Brain microvascular endothelial cell (primary cell): ENCODE results near the gene TTC7B.

Source experiments
- DNase-seq: peaks from one replicate; pipeline ENCODE4 v3.0.0-alpha.2; 2020
- H3K27ac ChIP-seq: fragments of 250-450 bp; sonication (Bioruptor Pico); 2 replicates; pipeline ENCODE4 v1.5.1; 2020; ENCODE audit warnings: mild to moderate bottlenecking, moderate library complexity
- H3K27me3 ChIP-seq: fragments of 250-450 bp; sonication (Bioruptor Pico); replicated peaks from 2 replicates; pipeline ENCODE4 v1.5.1; 2020; ENCODE audit warnings: mild to moderate bottlenecking
- H3K36me3 ChIP-seq: fragments of 250-450 bp; sonication (Bioruptor Pico); replicated peaks from 2 replicates; pipeline ENCODE4 v1.5.1; 2020; ENCODE audit warnings: mild to moderate bottlenecking
- H3K4me3 ChIP-seq: 2 replicates; pipeline ENCODE4 v1.5.1; 2011; ENCODE audit warnings: low read depth, mild to moderate bottlenecking, control low read depth, low read length, moderate library complexity
- CTCF ChIP-seq: IDR thresholded peaks from 2 replicates; pipeline ENCODE4 v1.5.1; 2011; ENCODE audit warnings: low read depth, mild to moderate bottlenecking, moderate library complexity, low read length, control low read depth, inconsistent platforms; ENCODE audit errors: missing control alignments
- in situ Hi-C: cut with HindIII; loops from 2 replicates; pipeline ENCODE4 v1.10.0; 2017; ENCODE audit warnings: low sequenced_read_pairs, low pct_ligation_motif_present

TTC7B gene

GRCh38 chr14:90587918-90588317, 228.3 kb downstream of the TTC7B start:
- Histone ChIP-seq H3K36me3 (no peaks in the 10 kb centered on the region), H3K27me3 (no peaks in the 10 kb centered on the region), H3K4me3 (no peak overlapping the region), H3K27ac (no peak overlapping the region)
- DNase-seq: no peak
- no peak for TF ChIP-seq CTCF
- in situ Hi-C loops: no loop called here

- Histone ChIP-seq H3K27ac (no peak overlapping the region), H3K27me3 (no peaks in the 10 kb centered on the region), H3K36me3 (no peaks in the 10 kb centered on the region), H3K4me3 (no peak overlapping the region)
- no peak for DNase-seq
- TF ChIP-seq CTCF: no peak
- in situ Hi-C loops: no loop called here
Measured at GRCh38 chr14:90587252-90587910, 228.8 kb downstream of the TTC7B start.

- in situ Hi-C loops: no loop called here
- Histone ChIP-seq H3K36me3 (no peaks in the 10 kb centered on the region), H3K27ac (no peak overlapping the region), H3K27me3 (no peaks in the 10 kb centered on the region), H3K4me3 (no peak overlapping the region)
- no peak for TF ChIP-seq CTCF
- DNase-seq: no peak
Measured at GRCh38 chr14:90585106-90585505, 231.1 kb downstream of the TTC7B start.

- Histone ChIP-seq H3K27ac (no peak overlapping the region), H3K36me3 (no peaks in the 10 kb centered on the region), H3K27me3 (no peaks in the 10 kb centered on the region), H3K4me3 (no peak overlapping the region)
- TF ChIP-seq CTCF: no peak
- no peak for DNase-seq
- in situ Hi-C loops: no loop called here
Measured at GRCh38 chr14:90583916-90584605, 232.2 kb downstream of the TTC7B start.

- H3K27ac ChIP-seq: no peak overlapping the region
- H3K27me3 ChIP-seq: no peaks in the 10 kb centered on the region
- TF ChIP-seq CTCF: no peak
- in situ Hi-C loops: no loop called here
- no peak overlapping the region for H3K4me3 ChIP-seq
- no peak for DNase-seq
- no peaks in the 10 kb centered on the region for H3K36me3 ChIP-seq
Measured at GRCh38 chr14:90583427-90583826, 232.8 kb downstream of the TTC7B start.

GRCh38 chr14:90582166-90582565, 234.1 kb downstream of the TTC7B start:
- in situ Hi-C loops: no loop called here
- TF ChIP-seq CTCF: no peak
- Histone ChIP-seq H3K4me3 (no peak overlapping the region), H3K27ac (no peak overlapping the region), H3K27me3 (no peaks in the 10 kb centered on the region), H3K36me3 (no peaks in the 10 kb centered on the region)
- no peak for DNase-seq
